K562 treated with DMSO at 1 percent for 12 hours (cell line): Measurements from ENCODE around the gene MKNK2. TPM values are rescaled to one million over a fixed set of nuclear protein-coding genes. Genes with fewer than 3 reads are reported as not detected.

Experiments used
- total RNA-seq: library from RNA; unstranded; fragments of 300-600 nt; gene quantifications from 2 replicates; pipeline ENCODE4 v1.2.3, GENCODE V29; 2022; ENCODE audit not compliant: insufficient read depth

The MKNK2 gene
- total RNA-seq, result 220 and 387 TPM in 2 replicates

DNA sequence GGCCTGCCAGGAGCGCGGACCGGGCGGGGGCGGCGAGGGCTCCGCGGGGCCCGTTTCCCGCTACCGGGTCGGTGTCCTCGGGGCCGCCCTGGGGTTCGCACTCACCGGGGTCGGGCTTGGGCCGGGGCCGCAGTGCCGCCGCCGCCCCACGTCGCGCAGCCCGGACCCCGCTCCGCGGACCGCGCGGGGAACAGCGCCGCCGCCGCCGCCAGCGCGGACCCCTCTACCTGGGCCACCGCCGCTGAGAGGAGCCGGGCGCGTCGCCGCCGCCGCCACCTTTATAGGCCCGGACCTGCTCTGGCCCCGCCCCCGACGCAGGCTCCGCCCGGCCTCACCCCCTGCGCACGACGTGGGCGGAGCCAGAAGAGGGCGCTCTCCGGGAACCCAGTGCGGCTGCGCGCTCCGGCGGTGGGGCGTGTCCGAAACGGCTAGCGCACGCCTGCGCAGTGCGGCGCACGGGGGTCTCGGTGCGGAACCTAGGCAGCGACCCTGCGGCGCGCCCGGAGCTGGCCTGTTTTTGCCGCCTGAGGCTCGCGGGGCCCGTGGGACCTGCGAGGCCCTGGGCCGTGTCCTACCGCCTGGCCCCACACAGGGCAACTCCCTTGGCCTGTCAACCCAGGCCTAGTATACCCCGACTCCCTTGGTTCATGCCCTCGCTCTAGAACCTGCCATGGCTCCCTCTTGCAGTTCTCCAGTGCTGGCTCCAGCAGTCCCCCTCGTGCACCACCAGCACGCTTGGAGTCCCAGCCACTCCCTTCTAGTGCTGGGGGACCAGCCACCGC is at the start of gene MKNK2:
TSS of gene MKNK2 (minus strand) at position 254 of the 782 bp plus-strand sequence. CDS start 393 bp downstream, outside the sequence.

DNA sequence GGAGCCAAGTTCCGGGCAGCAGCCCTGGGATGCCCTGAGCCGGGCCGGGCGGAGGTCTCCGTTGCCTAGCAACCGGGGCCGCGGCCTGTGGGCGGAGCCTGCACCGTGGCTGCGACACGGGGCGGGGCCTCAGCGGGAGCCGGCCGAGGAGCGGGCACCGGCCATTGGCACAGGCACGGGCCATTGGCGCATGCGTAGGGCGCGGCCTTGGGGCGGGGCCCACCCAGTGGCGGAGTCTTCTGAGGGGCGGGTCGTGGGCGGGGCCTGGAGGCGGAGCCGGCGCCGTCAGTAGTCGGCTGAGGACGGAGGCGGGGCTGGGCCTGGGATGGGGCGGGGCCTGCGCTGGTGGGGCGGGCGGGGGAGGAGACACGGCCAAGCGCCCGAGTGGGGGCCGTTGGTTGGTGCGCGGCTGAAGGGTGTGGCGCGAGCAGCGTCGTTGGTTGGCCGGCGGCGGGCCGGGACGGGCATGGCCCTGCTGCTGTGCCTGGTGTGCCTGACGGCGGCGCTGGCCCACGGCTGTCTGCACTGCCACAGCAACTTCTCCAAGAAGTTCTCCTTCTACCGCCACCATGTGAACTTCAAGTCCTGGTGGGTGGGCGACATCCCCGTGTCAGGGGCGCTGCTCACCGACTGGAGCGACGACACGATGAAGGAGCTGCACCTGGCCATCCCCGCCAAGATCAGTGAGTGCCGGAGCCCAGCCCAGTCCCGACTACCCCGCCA is 45.6 kb upstream of the MKNK2 start, which contains the start of gene IZUMO4:
TSS of gene IZUMO4 (plus strand) at position 436 of the 723 bp plus-strand sequence. CDS start at position 467, 31 bp downstream.

GRCh38 chr19:2096034-2096479 is 45.0 kb upstream of the MKNK2 start, which contains the start of gene MOB3A:
Gene MOB3A (minus strand): TSS chr19:2096326. CDS start chr19:2078560, 17,766 bp downstream.

DNA sequence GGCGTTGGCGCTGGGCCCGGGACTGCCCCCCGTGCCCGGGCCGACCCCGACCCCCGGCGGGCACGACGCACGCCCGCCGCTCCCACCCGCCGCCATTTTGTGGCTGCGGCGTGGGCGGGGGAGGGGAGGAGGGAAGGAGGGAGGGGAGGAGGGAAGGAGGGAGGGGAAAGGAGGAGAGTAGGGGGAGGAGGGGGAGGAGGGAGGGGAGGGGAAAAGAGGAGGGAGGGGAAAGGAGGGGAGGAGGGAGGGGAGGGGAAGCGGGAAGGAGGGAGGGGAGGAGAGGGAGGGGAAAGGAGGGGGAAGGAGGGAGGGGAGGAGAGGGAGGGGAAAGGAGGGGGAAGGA is 35.5 kb downstream of the MKNK2 start, which contains the start of gene BTBD2:
TSS of gene BTBD2 (minus strand) at position 107 of the 343 bp plus-strand sequence. CDS start at position 96, 11 bp downstream.

Other genes starting within 250 kb of the MKNK2 start
- 1.8 and 4.2 TPM in 2 replicates for gene ATP8B3, start 239.0 kb downstream of the MKNK2 start, total RNA-seq
- gene REXO1, start 202.8 kb downstream of the MKNK2 start, total RNA-seq, result 20.9 and 35.6 TPM in 2 replicates
- 16.0 and 23.1 TPM in 2 replicates for gene KLF16, start 187.7 kb downstream of the MKNK2 start, total RNA-seq
- 134 and 194 TPM in 2 replicates for gene ABHD17A, start 165.7 kb downstream of the MKNK2 start, total RNA-seq
- 24.3 and 32.0 TPM in 2 replicates for gene ADAT3, start 145.8 kb downstream of the MKNK2 start, total RNA-seq
- 28.8 and 59.6 TPM in 2 replicates for gene SCAMP4, start 145.8 kb downstream of the MKNK2 start, total RNA-seq
- 74.0 and 105 TPM in 2 replicates for gene CSNK1G2, start 110.1 kb downstream of the MKNK2 start, total RNA-seq
- gene BTBD2, start 35.5 kb downstream of the MKNK2 start, total RNA-seq, result 79.8 and 89.2 TPM in 2 replicates
- gene MOB3A, start 45.1 kb upstream of the MKNK2 start, total RNA-seq, result 9.5 and 14.9 TPM in 2 replicates
- 1.2 and 1.6 TPM in 2 replicates for gene IZUMO4, start 45.7 kb upstream of the MKNK2 start, total RNA-seq
- 68.6 and 125 TPM in 2 replicates for gene AP3D1, start 100.3 kb upstream of the MKNK2 start, total RNA-seq
- 16.7 and 43.9 TPM in 2 replicates for gene DOT1L, start 112.7 kb upstream of the MKNK2 start, total RNA-seq
- 160 and 185 TPM in 2 replicates for gene PLEKHJ1, start 185.1 kb upstream of the MKNK2 start, total RNA-seq
- 62.8 and 101 TPM in 2 replicates for gene SF3A2, start 185.6 kb upstream of the MKNK2 start, total RNA-seq
- gene AMH, start 198.1 kb upstream of the MKNK2 start, total RNA-seq, result 31.0 and 34.0 TPM in 2 replicates
- 2.0 TPM in 1 of 2 replicates, not detected in the other for gene JSRP1, start 205.2 kb upstream of the MKNK2 start, total RNA-seq
- gene PEAK3, start 230.9 kb upstream of the MKNK2 start, total RNA-seq, result not detected in 2 replicates